GM21447 (cell line): ENCODE measurements around the gene CCR9.

Experiments
- ATAC-seq: cut with Tn5 transposase; IDR thresholded peaks from one replicate; pipeline ENCODE4 v1.9.1; 2021; ENCODE audit not compliant: unreplicated experiment

CCR9 gene

DNA sequence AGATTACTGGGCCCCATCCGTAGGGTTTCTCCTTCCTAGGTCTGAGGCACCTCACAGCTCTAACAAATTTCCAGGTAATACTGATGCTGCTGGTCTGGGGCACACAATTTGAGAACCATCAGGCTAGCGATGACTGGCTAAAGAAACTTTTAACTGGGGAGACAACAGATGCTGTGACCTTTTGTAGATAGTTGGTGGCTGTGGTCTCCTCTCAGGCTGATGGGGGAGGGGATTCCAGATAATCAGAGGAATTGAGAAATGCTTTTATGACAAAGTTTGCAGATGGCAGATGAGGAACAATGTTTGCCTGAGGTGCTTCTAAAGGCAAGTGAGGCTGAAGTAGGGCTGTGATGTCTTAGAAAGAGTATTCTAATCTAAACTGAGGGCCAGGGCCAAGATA, 13.8 kb upstream of the CCR9 start:
- no peak for ATAC-seq

DNA sequence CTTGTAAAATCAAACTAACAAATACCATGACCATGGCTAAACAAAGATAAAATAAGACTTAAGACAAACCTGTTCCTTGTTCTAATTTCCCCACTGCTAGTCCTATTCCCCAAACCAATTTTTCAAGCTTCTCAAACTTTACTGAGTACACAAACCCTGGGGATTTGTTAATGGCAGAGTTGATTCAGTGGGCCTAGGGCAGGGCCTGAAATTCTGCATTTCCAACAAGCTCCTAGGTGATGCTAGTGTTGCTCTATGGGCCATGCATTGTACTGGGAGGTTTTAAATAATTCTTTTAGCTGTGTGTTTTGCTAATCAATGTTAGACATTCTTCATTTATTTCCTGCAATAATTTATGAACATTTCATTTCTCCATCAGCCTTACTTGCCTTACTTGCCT, 13.3 kb upstream of the CCR9 start:
- ATAC-seq = no peak

DNA sequence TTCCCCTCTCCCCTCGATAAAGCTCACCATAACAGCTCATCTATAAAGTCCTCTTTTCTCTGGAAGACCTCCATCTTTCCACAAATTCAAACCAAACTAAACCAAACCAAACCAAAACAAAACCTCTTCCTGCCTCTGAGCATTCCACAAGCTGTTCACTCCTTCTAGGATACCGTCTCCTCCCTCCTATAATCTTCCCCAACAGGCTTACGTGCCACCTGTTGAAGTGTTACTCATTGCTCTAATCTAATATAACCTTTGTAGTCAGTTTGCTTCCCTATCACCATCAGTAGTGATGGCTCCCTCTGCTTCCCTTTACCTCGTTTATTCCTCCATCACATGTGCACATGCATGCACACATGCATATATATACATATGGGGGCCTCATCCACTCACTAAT, 12.7 kb upstream of the CCR9 start:
- ATAC-seq = no peak

DNA sequence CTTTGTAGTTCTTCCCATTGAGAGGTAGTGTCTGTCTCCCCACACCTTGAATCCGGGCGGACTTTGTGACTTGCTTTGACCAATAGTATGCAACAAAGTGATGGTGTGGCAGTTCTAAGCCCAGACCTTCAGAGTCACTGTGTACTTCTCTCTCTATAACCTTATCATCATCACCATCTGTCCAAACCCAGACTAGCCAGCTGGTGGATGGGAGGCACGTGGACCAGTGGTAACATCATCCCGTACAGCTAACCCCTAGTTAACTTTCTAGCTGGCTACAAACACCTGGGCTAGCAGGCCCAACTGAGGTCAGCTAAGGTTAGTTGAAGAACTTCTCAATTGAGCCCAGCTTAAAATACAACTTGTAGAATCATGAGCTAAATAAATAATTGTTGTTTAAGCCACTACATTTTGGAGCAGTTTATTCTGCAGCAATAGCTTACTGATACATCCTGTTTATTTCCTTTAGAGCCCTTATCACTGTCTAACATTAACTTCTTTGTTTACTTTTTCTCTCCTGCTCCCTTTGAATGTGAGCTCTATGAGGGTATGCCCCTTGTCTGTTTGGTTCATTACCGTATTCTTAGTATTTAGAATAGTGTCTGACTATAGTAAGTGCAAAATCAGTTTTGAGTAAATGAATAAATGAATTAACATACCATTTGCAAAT, 11.5 kb upstream of the CCR9 start:
- no peak for ATAC-seq

DNA sequence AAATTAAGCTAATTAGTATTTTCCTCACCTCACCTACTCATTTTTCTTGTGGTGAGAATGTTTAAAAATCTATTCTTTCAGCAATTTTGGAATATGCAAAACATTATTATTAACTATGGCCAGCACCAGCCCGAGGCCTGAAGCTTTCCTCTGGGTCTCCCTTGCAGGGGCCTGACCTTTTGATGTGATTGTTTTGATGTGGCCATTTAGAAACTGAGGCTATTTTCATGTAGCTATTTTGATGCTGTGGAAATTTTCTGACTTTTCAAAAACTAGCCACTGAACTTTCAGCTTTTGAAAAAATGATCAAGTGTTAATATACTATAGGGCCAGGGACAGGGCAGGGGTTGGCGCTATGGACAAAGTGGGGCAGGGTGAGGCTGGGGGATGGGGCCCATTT, 8.2 kb upstream of the CCR9 start:
- no peak for ATAC-seq

DNA sequence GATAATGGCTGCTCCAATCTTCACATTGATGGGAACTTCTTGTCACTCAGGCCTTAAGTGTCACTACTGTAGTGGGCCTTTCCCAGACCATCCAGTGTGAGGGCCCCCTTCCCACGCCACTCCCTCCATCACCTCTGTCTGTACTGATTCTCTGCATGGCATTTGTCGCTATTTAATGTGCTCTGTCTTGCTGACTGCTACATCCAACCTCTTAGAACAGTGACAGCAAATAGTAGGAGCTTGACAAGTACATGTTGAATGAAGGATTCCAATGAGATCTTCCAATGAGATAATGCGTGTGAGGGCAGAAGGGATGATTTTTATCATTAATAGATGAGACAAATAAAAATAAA, 5.6 kb upstream of the CCR9 start:
- ATAC-seq = no peak

DNA sequence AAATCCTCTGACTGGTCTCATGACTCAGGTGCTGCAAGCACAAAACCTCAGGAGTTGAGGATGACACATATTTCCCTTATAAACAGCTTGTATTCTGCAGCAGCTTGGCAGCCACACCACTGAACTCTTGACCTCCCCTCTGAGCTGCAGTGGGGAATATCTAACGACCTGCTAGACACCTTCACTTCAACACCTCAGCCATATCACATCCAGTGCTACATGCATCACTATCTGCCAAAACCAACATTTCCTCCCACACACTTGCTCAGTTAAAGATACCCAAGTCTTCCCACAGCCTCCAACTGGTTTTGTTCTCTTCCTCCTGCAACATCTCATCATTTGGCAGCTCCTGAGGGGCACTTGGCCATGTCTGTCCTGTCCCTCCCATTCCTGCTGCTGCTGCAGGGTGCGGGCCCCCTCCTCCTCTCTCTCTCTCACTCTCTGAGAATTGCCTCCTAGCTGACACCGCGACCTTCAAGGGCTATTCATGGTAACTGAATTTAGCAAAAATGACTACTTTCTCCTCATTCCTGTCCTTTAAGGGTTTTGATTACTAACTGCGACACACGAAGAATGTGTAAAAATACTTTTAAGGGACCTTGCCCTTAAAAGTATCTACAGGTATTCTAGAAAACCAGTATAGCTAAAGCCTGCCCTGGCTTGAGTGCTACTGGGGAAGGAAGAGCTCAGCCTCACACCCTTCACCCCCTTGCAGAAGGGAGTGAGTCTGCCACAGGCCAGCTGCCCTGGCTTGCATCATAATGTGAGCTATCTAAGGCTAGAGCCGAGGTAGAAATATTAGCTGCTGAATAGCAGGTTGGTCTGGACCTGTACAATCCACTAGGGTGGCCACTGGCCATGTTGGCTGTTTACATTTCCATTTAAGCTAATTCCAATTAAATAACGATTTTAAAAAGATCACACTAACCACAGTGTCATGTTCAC, 5.0 kb upstream of the CCR9 start:
- no peak for ATAC-seq

DNA sequence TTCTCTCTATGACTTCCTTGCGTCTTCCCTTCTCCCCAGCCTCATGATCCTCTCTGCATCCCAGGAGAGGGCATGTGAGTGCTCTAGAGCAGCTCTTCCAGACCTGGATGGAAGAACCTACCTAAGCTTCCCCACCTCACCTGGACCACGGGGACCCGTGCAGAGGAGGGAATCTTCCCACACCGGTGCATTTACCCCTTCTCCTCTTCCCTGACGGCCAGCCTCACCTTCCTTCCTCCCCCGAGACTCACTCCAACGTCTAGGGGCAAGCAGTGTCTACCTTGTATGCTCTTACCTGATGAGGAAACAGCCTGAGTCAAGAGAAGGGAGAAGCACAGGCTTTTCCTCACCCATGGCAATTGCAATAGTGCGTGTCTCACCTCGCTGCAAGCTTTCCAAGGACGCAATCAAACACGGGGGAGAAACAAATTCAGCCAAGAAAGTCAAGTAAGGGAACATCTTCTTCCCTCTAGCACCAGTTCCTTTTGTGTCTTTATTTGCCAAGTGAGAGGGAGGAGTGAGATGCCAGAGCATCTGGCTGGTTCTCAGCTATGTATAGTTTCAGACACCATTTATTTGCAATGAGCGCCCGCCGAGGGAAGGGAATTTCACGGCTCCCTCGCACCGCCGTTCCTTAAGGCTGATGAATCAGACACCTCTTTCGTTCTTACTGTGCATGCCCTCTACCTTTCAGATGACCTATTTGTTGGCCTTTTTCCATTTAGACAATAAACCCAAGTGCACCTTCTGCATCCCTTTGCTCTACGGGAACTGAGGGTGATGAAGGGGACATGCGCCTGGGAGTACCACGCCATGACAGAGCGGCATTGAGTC, 1.8 kb upstream of the CCR9 start:
- no peak for ATAC-seq

DNA sequence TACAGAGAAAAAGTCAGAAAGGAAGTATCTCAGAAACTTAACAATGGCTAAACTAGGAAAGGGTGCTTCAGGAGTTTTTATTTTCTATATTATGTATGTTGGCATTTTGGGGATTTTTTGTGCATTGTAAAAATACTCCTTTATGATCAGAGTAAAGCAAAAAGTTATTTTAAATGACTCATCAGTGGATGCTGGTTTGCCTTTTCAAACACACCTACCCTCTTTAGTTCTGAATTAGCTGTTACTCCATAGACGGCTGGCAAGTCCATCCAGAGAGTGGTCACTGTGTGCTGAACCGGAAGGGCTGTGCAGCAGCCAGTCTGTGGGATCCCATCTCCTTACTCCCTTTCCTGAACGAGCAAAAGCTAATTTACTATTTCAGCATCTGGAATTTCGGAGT, 942 bp downstream of the CCR9 start:
- no peak for ATAC-seq

DNA sequence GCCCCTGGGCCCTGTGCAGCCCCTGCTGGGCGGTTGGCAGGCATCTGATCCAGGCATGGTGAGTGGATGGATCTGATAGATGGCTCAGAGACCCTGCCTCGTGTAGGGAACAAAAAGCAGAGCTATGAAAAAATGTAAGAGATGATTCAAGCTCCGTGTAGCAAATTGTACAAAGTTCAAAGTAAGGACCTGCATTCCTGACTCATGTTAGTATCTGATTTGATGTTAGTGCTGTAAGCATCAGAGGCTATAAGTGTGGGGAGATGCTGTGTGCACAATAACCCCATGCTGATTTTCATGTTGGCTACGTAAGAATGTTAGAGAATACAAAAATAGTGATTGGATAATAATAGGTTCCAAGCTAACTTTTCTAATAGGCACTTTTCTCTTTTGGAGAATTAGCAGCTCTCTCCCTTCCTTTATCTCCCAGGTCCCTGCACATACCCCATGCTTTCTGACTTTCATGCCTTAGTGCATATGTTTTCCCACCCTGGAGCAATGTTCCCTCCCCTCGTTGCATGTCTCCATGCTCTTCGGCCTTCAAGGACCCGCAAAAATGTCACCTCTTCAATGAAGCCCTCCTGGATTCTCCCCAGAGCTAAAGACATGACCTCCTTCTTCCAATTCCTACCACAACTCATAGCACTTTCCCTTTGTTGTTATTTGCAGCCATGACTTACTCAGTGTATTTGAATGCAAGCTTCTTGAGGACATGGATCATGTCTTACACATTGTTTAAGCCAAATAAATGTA, 1.6 kb downstream of the CCR9 start:
- no peak for ATAC-seq

DNA sequence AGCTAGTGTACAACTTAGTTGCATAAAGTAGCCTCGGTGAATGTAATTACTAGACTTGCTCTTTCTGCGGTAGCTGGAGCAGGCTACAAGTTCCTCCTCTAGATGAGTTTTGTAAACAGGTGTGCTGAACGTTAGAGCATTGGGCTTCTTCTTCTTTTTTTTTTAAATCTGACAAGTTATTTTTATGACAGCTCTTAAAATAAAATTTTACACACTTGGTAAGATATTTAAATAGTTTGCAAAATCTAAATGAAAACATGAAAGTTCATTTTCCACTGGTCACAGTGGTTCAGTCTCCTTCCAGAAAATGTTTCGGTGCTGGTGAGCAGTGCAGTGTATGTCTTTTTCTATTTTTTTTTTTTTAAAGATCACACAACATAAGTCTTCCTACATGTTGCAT, 3.0 kb downstream of the CCR9 start:
- ATAC-seq = no peak

DNA sequence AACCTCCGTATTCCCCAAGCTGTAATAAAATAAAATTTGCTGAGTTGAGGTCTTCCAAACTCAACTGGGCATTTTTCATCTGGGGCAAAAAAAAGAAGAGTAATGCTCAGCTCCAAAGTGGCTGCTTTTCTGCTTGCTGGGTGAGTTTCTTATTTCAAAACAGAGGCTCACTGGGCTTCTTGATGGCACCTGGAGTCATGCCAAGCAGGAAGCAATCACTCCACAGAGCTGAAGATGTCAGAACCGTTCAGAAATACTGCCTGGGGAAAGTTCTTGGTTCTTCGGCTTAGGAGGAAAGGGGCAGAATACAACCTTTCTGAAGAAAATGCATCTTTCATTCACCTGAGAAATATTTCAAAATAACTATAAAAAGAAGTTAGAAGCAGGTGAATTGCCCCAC, 4.1 kb downstream of the CCR9 start:
- ATAC-seq = no peak

DNA sequence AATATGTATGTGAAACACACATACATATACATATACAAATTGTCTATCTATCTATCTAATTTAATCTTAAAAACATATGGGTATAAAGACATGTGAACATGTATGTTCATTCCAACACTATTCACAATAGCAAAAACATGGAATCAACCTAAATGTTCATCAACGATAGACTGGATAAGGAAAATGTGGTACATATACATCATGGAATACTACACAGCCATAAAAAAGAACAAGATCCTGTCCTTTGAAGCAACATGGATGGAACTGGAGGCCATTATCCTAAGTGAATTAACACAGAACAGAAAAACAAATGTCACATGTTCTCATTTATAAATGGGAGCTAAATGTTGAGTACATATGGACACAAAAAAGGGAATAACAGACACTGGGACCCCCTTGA, 5.8 kb downstream of the CCR9 start:
- ATAC-seq = no peak

DNA sequence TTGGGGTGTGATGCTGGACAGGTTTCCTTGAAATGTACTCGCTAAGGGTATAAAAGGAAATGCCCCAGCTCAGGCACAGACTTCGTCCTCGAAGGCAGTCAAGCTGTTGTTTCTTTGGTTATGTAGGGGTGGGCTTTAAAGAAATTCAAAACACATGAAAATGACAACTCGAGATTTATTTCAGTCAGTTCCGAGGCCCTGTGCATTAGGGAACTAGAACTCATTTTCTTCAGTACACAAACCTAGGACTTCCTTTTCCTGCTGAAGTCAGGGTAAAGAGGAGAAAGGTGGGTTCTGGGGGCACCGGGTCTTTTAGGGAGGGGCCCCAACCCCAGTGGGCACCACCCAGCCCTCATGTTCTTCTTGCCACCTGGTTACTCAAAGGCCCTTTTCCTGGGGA, 7.7 kb downstream of the CCR9 start:
- no peak for ATAC-seq

DNA sequence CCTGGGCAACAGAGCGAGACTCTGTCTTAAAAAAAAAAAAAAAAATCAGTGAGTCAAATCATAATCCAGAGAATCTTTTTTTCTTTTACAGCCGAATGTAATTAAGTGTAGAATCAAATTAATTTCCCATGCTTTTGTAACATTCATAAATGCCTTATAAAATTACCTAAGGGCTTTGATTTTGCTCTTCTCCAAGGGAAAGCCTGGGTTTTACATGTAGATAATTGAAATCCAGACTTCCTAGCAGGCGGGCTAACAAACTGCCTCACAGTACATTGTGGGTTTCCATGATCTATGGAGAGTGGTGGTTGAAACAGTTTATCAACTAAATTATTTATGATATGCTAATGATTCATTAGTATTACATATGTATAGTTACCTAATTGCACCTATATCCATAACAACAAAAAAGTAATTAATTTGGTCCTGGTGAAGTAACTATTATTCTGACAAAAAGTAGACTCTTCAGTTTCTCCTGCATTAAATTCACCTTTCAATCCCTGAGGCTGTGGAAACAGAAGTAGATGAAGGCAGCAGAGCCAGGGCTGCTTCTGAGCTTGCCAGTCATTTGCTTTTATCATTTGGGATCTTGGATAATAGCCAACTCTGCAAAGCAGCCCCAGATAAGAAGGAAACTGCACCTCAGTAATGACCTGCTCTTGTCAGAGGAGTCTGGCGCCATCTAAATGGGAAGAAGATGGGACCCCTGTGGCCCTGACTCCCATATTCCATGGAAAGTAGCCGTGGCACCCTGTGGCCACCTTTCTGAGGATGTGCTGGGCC, 9.5 kb downstream of the CCR9 start:
- ATAC-seq = no peak

DNA sequence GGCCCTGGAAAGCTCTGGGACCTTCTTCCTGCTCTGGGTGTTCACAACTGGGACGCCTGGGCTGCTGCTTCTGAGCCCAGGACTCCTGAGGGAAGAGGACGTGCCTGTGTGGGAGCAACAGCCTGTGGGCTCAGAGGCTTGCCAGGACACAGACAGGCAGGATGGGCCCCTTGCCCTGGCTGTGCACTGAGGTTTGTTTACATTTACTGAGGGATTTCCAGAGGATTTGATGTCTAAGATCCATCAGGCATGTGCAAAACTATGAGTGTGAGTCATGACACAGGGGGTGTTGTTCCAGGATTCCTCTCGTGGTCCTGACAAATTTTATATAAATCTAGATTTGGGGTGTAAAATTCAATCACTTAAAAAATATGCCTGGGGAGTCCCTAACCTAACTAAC, 10.6 kb downstream of the CCR9 start:
- no peak for ATAC-seq

DNA sequence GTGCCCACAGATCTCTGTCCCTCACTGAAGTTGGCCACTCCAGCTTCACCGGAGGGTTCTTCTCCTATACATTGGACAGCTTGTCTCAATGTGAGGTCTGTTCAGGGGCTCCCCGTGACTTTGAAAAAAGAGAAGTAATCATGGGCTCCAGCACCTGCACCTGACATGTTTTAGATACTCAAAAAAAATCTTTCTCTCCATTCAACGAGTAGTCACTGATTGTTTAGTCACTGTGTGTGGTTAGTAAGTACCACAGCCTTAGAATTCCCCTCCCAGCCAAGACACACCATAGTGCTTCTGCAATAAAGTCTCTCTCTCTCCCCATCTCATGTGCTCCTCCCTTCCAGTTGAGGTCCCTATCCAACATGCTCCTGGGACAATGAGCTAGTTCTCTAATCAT, 18.6 kb downstream of the CCR9 start:
- no peak for ATAC-seq

DNA sequence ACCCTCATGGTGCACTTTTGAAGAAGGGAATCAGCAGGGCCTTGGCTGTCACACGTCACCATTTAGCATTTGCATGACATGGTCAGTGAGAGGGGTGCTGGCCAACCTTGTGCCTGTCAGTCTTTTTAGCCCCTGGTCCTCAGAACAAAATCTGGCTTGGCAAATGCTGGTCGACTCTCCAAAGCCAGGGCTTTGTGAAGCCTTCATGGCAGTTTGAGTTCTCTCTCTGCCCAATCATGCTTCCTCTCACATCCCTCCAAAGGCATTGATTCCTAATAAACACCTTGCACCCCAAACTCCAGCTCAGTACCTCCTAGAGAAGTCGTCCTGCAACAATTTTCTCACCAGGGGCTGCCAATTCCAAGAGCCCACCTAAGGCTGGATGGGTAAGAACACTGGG, 19.4 kb downstream of the CCR9 start:
- ATAC-seq = no peak

DNA sequence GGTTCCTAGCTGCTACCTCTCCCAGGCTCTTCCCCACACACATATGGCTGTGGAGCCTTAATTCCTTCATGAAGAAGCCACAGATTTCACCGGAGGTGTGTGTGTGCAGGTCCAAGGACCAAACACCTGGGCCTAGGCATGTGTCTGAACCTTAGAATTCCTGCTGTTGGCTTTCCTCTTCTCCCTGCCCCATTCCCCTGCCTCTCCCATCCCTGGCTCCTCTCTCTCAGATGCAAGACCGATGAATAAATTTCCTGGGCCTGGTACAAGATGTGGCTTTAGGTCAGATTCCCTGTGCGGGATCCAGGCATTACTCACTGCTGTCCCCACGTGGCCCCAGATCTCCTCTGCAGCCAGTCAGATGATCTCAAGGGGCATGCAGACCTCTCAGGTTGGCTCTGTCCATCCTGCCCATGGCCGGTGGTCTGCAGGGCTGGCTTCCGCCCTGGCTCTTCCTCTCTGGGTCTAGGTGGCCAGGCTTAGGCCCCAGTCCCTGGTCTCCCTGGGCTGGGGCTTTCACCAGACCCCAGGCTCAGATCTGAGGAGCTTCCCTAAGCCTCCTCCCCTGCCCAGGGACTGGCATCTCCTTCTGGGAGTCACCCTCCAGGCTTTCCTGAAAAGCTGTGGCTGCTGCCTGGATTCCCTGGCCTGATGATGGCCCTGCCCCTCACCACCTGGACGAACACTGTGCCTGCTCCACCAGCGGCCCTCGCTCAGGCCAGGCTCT, 20.5 kb downstream of the CCR9 start:
- no peak for ATAC-seq
